SH-SY5Y (cell line): Measurements from ENCODE around the gene ADARB1.

Experiments used
- GATA2 ChIP-seq: IDR thresholded peaks from 2 replicates; pipeline ENCODE4 v1.6.1; 2011; ENCODE audit warnings: mild to moderate bottlenecking, low read depth, low read length
- GATA3 ChIP-seq: IDR thresholded peaks from 2 replicates; pipeline ENCODE4 v1.6.1; 2011; ENCODE audit warnings: low read depth, mild to moderate bottlenecking, low read length, moderate library complexity

- TF ChIP-seq GATA3 (no peak), GATA2 (no peak)
Measured at GRCh38 chr21:45177039-45177438, 102.7 kb downstream of the ADARB1 start.
